Stimulated activated CD8-positive, alpha-beta memory T cell treated with anti-CD3 and anti-CD28 coated beads, Interleukin-7, amount 100 ng/mL, for 1 hour (primary cell): Measurements from ENCODE around the gene FES.
"Not testable (repeated sequence)": the region's sequence is repeated elsewhere in the genome, so short reads cannot be mapped to it uniquely, and the experiment has no call there.

Experiments
- DNase-seq, 2 donors: peaks; one replicate each; pipeline ENCODE4 v3.0.0-alpha.2; 2020; ENCODE audit warnings: low read depth in 2 of 2

Gene FES

DNA sequence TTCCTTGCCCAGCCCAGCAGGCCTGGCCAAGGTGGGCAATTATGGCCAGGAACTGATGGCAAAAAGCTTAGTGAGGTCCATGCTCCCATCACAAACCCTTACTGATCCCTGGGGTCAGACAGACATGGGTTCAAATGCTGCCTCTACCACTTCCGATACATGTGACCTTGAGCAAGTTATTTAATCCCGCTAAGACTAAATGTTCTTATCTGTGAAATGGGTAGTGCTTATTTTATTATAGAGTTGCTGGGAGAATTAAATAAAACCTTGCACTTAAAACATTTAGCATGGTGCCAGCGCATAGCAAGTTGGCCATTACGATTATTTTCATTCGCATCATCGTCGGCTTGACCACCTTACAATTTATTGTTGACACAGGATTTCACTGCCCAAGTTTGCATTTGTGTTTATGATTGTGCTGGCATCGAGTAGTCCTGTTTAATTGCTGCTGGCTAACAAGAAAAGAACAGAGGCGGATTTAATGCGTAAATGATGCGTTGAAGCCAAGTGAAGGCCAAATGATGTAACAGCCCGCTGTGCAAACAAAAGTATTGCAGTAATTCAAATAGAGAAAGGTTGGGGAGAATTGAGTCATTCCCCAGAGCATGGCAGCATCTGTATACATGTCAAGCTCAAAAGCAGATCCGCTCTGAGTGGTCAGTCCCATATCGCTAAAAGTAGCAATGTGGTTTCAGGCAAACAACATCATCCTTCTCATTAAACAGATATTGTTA lies 23.2 kb upstream of the FES start:
- DNase-seq = no peak

DNA sequence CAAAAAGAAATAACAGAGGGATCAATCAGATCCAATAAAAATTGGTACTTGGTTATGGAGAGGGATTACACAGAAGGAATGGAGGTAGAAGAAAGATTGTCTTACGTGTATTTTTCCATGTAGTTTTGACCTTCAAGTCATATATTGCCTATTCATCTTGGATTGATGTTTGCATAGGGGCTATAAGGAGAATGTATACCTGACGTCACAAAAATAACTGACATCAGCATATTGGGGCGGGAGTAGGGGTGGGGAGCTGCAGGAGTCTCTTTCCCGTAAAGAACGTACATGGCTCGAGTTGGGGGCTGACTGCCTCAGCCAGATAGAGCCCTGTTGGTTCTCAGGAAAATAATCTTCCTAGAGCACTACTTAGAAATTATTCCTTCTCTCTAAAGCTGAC lies 21.8 kb upstream of the FES start:
- no peak for DNase-seq

DNA sequence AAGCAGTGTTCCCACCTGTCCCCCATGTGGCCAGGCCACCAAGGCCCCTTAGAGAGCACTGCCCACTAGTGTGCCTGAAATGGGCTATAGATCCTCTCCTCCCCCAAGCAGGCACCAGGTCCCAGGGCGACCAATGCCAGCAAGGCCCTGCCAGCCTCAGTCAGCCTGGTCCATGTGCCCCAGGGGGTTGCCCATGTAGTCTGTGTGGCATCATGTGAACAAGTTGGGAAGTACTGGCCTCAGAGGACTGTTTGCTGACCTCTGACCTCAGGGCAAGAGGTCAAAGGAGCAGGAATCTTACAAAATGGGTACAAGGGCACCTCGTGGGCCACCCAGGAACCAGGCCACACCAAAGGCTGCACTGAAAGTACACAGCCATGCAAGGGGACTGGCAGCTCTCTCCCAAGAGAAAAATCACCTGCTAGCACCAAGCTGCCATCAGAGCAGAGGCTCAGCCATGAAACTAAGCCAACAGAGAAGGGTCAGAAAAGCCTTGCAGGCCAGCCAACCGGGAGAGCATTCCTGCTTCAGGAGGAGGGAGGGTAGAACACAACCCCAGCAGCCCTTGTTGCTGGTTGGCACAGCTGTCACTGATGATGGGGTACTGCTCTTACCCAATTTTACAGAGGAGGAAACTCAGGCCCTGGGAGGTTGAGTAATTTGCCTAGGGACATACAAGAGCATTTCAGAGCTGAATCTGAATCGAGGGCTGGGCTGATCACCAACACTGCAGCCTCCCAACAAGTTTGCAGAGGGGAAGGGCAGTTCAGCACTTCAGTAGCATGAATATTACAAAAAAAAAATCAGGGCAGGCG lies 21.1 kb upstream of the FES start:
- no peak for DNase-seq

DNA sequence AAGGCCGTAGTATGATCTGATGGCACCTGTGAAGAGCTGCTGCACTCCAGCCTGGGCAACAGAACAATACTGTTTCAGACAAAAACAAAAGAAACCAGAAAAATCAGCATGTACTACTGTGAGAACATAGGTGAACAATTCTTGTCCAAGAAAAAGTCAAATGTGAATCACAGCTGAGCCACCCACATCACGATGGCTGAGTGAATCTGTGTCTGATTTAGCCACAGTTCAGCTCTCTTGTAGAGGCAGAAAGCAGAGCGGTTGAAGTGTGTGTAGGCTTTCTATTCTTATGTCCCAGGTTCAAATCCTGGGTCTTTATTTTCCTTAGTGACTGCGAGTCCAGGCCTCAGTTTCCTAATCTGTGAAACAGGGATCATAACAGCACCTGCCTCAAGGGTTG lies 20.3 kb upstream of the FES start:
- DNase-seq = no peak

GRCh38 chr15:90864507-90864906 lies 19.8 kb upstream of the FES start:
- no peak for DNase-seq

DNA sequence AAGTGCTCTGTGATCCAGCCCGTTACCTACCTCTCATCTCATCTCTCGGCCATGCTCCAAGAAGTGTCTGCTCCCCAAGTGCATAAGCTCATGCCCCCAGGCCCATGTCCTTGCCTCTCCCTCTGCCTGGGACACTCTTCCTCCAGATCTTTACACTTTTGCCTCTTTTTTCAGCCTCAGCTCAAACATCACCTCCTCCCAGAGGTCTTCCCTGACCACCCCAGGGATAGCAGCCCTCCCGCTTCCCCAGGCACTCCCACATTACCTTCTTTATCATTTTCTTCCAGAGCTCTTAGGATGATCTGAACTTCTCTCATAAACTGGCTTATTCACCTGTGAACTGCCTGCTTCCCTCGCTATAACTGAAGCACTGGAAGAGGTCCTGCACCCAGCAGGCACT lies 18.6 kb upstream of the FES start:
- no peak for DNase-seq

GRCh38 chr15:90866161-90866715 lies 18.1 kb upstream of the FES start:
- DNase-seq = no peak

- DNase-seq = no peak
Observed at GRCh38 chr15:90866800-90867199, 17.5 kb upstream of the FES start.

- no peak for DNase-seq
Observed at GRCh38 chr15:90868261-90868689, 16.0 kb upstream of the FES start, which contains the start of gene FURIN. FURIN (plus strand) TSS chr15:90868588; CDS start chr15:90875741, 7,153 bp downstream.

DNA sequence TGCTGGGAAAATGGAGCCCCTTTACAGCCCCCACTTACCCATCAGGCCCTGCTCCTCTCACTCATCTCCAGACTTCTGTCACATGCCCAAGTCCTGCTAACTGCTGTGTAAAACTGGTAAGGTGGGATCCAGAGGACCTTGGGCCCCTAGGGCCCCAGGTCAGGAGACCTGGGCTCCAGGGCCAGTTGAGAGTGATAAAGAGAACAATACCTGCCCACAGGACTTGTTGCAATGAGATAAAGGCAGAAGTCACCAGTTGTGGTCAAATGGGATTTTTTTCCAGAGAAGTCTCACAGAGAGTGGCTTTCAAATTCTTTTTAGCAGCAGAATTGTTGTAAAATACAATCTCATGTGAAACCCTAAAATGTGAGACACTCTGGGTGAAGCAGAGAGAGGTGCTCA lies 15.2 kb upstream of the FES start:
- DNase-seq = no peak

DNA sequence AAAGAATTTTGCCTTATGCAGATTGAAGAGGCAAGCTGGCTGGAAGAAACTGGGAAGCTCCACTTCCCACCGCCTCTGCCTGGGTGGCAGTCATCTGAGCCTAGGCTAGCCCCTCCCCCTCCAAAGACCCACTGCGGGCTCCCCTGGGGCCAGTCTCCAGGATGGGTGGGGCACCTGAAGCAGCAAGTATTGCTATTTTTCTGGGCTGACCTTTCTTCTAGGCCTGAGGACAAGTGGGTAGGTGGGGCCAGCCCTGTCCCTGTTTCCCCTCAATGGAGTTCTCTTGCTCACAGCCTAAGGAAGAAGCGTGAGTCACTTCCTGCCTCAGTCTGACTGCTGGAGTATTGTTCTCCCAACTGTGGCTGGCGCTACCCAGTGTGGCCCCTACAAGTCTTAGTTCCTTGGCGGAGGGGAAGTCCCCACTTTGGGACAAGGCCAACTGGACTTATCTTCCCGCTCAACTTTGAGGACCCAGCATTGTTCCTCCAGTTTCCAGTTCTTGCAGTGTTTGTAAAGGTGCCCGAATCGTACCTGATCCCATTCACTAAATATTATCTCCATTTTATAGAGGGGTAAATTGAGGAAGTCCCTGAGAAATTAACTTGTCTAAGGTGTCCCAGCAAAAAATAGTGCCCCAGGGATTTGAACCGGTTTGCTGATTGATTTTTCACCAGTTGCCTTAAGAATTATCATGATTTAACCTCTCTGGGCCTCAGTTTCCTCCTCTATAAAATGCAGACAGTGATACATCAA lies 14.5 kb upstream of the FES start:
- DNase-seq = no peak

- DNase-seq = no peak
Observed at GRCh38 chr15:90870354-90871138, 13.8 kb upstream of the FES start.

GRCh38 chr15:90871139-90871715 lies 13.1 kb upstream of the FES start:
- no peak for DNase-seq

DNA sequence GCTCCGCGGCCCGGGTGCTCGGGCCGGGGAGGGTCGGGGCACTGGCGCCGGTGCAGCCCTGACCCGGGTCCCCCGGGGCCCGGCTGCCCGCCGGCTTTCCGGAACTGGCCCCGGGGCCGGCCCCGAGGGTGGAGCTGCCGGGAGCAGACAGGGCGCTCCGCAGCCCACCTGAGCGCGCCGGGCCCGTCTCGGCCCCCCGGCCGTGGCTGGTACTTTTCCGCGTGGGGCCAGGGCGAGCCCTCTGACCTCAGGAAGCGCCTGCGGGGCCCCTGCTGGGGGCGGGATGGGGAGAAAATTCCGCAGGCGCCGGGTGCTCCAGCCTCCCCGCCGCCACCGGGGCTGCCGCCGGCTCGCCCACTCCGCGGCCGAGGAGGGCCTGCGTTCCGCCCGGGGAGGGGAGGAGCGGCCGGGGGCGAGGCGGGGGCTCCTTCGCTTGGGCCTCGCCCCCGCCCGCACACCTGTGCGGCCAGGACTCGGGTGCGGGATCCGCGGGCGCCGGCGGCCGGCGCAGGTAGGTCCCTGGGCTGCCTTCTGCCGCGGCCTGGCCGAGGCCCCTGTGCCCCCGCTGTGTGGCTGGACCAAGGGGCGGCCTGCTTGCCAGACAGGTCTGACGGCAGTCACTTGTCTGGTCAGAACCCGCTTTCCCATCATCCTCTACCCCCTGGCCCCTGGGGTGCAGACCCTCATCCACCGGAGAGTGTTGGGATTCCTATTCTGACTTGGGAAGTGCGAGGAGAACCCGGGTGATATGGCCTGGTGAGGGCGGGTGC lies 12.4 kb upstream of the FES start:
- no peak for DNase-seq

- DNase-seq = no peak
Observed at GRCh38 chr15:90872486-90873184, 11.7 kb upstream of the FES start.

DNA sequence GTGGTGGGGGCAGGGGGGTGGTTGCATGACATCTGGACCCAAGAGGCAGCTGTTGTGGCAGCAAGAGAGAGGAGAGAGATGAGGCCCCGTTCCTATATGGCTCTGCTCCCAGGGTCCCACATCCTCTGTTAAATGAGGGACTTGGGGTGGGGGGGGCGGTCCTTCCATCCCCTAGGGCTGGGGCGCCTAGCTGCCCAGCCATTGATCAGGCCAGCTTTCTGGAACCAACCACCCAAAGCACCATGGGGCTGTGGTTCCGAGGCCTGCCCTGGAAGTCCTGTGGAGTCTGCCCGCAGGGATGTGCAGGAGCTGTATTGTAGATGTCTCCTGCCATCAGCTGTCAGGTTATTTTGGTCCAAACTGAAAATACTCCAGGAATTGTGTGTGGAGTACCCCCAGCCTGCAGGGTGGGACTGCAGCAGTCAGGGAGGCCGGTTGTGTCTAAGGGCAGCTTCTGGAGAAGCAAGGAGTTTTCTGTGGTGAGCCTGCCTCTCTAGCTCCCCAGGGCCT lies 10.8 kb upstream of the FES start:
- no peak for DNase-seq

- no peak for DNase-seq
Observed at GRCh38 chr15:90873998-90874605, 10.2 kb upstream of the FES start.

GRCh38 chr15:90874986-90875385 lies 9.3 kb upstream of the FES start:
- not testable (repeated sequence) for DNase-seq

DNA sequence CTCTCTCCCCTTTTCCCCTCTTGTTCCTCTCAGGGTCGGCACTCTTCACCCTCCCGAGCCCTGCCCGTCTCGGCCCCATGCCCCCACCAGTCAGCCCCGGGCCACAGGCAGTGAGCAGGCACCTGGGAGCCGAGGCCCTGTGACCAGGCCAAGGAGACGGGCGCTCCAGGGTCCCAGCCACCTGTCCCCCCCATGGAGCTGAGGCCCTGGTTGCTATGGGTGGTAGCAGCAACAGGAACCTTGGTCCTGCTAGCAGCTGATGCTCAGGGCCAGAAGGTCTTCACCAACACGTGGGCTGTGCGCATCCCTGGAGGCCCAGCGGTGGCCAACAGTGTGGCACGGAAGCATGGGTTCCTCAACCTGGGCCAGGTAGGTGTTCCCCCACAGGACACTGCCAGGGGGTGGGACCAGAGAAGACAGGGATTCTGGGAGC lies 8.7 kb upstream of the FES start:
- no peak for DNase-seq
